ENCODE measurements around the gene GATD1.

Gene GATD1

DNA sequence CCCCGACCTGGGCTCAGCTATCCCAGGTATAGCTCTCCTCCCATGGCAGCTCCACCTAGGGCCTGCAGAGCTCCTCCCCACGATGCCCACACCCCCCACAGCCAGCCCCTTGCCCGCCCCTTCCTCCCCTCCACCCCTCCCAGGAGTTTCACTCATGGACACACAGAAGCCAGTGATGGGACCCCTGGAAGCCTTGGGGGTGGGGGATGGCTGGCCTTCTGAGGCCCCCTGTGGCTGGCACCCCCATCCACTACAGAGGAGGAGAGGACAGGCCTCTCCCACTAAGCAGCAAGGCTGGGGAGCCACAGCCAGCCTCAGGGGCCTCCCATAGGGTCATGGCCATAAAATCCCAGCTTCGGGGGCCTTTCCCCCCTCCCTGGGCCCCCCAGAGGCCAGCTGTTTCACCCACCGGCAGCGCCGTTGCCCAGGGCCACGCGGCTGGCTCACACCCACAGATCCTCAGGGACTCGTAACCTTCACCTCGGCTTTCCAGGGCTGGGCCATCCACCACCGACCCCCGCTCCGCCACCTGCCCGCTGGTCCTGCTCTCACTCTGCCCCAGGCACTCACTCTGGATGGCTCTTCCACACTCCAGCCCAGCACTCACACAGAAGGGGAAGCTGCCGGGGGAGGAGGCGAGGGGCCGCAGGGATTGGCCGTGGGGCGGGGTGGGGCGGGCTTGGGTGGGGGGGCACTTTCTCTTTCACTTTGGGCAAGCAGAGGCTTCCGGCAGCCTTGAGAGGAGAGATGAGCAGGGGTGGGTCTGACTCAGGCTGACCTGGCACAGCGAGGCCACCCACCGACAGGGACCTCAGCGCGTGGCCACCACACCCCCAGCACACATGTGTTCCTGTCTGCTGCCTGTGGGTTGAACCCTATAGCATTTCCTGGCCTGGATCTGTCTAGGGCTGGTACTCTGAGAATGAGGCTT is 18.6 kb upstream of the GATD1 start:
- DNase-seq (ENCODE audit: low read depth in 2 of 2), result peak in 1 of 2 donors; percentile 44

DNA sequence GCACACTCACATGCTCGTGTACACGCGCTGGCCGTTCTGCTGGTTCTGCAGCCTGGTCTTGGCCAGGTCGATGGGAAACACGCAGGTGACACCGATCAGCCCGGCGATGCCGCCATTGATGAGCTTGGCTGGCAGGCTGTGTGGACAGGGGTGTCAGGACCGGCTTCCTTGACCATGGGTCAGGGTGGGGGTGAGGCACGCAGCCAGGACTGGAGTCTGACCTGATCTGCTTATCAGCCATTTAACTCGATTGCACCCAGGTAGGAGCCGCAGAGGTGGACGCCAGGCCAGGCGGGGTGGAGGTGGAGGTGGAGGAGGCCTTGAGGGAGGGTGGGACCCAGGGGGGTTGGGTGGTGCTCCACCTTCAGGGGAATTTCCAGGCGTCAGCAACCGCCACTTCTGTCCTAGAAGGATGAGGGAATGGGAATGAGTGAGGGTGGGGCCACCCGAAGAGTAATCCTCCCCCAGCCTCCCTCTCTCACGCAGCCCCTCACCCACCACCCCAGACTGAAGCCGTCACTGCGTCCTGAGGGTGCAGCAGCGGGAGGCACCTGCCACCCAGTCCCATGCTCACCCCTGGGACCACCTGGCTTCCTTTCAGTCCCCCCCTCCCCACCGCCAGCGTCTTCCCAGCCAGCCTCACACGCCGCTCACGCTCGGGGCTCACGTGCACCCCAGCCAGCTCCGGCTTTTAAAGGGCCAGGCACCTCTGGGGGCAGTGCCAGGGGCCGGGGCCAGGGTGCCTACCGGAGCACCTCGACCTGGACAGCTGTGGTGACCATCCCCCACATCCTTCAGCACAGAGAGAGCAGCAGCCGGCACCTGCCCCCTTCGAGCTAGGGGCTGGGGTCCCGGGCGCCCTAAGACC is 17.7 kb upstream of the GATD1 start:
- DNase-seq (ENCODE audit: low read depth in 2 of 2), result no peak

DNA sequence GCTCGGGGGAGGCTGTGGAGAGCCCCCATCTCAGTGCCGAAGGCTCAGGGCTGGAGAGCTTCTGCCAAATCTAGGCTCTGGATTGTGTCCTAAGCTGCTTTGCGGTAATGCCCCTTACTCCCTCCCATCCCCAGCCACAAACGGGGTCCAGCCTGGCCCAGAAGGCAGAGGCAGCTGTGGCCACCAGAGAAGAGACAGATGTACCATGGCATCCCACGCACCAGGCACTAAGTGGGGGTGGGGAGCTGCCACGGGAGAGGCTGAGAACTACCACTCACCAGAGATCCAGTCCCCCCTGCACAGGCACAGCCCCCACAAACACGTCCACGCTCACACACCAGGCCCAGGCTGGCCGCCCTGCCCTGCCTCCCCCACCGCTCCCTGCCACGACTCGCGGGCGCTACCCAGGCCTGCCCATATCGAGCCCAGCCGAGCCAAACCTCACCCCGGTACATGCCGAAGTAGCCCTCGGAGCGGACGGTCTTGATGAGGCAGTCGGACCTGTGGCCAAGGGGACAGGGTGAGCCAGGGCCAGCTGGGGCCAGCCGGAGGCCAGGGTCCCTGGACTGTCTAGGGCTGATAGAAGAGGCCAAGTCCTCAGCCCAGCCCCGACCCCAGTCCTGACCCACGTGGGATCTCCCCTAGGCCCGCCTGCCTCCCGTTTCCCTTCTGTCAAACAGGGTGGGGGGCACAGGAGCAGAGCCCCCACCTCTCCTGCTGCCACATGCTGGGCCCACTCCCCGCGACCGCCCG is 16.9 kb upstream of the GATD1 start:
- no peak for DNase-seq (ENCODE audit: low read depth in 2 of 2)

GRCh38 chr11:793556-793955 is 16.3 kb upstream of the GATD1 start:
- no peak for DNase-seq (ENCODE audit: low read depth in 2 of 2)

GRCh38 chr11:792873-793272 is 15.6 kb upstream of the GATD1 start:
- DNase-seq (ENCODE audit: low read depth in 2 of 2), result no peak

GRCh38 chr11:792535-792821 is 15.2 kb upstream of the GATD1 start:
- no peak for DNase-seq (ENCODE audit: low read depth in 2 of 2)

- no peak for DNase-seq (ENCODE audit: low read depth in 2 of 2)
Observed at GRCh38 chr11:791658-792534, 14.6 kb upstream of the GATD1 start.

- no peak for DNase-seq (ENCODE audit: low read depth in 2 of 2)
Observed at GRCh38 chr11:790721-791564, 13.7 kb upstream of the GATD1 start.

DNA sequence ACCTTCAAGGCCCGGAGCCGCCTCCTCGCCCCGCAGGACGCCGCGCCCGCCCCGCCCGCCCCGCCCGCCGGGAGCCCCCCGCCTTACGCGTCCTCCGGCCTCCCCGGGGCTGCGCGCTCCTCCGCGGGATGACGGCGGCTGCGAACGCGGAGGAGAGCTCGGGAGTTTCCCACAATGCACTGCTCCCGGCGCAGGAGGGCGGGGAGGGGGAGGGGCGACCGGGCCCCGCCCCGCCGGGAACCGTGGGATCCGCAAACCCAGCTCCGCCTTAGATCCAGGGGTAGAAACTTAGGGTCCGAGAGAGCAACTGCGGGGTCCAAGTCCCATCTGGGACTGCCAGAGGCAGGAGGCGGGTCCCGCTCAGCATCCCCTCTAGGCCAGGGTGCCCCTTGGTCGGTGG is 12.7 kb upstream of the GATD1 start, which contains the start of gene CEND1:
Gene CEND1 (minus strand): TSS at position 148 of the 400 bp plus-strand sequence. CDS start 1,514 bp downstream, outside the sequence.
- no peak for DNase-seq (ENCODE audit: low read depth in 2 of 2)

DNA sequence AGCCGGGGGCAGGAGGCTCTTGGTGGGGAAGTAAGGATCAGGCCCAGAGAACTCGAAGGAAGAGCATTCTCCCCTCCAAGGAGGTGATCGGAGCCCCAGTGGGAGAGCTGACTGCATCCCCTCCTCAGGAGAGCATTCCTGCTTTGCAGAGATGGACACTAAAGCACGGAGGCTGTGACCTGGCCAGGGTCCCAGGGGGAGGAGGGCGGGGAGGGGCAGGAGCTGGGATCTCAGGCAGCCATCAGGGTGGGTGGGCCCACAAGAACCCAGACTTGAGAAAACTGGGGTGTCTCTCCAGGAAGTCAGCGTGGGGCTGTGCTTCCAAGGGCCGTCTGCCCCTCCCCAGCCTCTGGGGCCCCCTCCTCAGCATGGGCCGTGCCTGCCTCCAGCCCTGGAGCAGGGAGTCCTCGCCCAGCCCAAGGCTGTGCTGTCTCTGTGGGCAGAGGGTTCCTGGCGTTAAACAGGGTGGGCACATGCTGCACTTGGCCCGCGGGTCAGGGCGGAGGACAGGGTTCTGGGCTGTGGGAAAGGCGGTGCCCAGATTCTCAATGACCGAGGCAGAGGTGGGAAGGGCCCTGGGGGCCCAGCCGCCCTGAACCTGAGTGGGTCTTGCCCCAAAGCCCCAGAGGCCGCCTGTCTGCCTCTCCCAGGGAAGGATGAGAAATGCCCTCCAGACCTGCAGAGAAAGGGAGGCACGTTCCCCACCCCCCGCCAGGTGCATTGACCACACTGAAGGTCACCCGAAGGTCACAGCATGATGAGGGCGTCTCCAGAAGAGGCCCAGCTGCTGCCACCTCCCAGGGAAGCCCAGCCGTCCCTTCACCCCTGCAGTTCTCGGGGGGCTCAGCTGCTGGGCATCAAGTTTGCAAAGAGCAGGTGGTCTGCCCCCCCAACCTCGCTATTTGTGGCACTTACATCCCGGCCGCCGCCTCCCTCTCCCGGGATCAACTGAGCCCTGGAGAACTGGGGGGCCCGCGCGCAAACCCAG is 12.0 kb upstream of the GATD1 start:
- DNase-seq (ENCODE audit: low read depth in 2 of 2), result no peak

GRCh38 chr11:788009-788640 is 10.8 kb upstream of the GATD1 start:
- DNase-seq (ENCODE audit: low read depth in 2 of 2), result no peak

GRCh38 chr11:787084-787675 is 9.9 kb upstream of the GATD1 start:
- no peak for DNase-seq (ENCODE audit: low read depth in 2 of 2)

DNA sequence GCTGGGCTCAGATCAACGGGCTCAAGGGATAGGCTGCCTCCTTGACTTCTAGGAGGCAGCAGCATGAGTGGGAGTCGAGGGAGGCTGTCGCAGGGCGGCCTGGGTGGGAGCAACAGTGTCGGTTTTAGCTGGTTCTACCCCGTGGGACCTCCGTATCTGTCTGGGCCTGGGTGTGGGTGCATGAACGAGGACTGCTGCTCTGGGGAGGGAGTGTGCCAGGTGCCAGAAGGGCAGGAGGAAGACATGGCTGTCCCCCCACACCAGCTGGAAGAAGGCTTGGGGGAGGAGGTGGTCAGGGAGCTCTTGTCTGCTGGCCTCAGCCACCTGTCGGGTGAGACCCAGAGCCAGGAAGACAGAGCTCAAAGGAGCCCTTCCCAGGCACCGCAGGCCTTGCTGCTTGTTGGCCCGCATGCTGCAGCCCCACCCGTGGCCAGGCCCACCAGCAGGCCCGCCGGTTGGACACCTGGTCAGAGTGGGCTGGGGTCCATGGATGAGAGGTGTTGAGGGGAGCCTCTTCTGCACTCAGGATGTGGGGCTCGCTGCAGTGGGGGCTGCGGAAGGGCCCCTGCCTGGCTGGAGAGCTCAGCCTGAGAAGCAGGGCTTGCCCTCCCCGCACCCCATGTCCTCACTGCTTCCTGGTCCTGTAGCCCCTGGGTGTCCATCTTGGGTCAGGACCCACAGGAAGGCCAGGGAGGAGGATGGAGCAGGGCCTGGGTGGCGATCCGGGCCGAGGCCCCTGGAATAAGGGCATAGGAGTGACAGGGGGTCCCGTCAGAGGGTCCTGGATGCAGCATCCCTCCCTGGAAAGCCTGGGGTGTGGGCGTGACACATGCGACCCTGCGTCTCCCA is 9.2 kb upstream of the GATD1 start:
- no peak for DNase-seq (ENCODE audit: low read depth in 2 of 2)

- DNase-seq (ENCODE audit: low read depth in 2 of 2), result no peak
Observed at GRCh38 chr11:783581-784015, 6.3 kb upstream of the GATD1 start.

DNA sequence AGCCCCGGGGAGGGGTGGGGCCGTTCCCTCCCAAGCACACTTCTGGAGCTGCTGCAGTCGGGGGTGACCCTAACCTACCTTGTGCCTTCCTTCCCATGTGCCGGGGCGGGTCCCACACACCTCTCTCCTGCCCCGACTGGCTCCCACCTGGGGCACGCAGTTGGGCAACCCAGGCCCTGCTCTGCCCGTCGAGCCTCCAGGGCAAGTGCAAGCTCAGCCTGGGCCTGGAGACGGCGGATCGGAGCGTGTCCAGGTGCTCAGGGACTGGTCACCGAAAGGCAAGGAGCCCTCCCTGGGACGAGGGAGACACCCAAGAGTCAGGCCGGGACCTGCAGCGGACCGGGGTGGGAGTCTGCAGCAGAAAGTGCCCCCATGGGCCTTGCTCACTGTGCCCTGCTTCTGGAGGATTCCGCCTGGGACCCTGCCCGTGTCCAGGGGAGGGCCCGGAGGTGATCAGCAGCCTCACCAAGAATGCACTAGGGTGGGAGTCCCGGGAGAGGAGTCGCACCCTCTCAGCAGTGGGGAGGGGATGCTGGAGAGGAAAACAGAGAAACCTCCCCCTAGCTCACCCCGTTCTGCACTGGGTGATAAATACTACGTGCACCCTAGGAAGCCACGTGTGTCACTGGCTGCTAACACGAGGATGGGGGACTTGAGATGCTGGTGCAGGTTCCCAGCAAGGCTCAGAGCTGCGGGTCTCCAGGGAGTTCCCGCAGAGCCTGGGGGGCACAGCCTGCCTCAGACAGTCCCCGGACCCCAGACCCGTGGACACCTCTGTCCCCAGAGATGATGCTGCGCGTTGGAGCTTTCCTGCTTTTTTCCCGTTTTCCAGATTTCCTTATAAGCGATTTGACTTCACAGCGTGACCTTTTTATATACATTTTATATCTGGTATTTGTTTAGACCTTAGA is 5.2 kb upstream of the GATD1 start:
- DNase-seq (ENCODE audit: low read depth in 2 of 2), result no peak

DNA sequence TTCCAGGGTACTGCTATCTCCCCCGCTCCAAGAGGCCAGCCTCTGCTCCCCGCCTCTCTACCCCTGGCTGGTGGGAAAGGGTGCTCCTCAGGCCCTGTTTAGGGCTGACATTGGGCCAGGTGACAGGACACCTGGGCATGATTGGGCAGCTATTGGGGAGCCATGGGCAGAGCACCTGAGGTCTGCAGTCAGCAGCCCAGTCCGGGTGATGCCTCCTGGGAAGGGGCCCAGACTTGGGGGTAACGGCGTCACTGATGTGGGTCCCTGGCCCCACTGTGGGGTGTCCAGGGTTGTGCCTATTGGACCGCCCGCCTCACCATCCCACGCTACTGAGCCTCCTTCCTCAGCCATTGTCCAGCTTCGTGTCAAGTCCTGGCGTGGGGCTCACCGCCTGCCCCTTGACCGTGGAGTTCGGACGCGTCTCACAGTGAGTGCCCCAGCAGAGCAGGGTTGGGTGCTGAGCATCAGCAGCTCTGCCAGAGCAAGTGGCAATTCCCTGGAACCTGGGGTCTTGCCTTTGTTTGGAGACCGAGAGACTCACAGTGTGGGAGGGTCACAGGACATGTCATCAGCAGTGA is 2.8 kb upstream of the GATD1 start:
- no peak for DNase-seq (ENCODE audit: low read depth in 2 of 2)

All from stimulated activated CD8-positive, alpha-beta memory T cell treated with anti-CD3 and anti-CD28 coated beads, Interleukin-7, amount 100 ng/mL, for 1 hour (primary cell).